Trophoblast cell (in vitro differentiated cells and primary cell): ENCODE measurements around the gene GRP.

ENCODE experiments used
- DNase-seq, 2 donors: peaks; one replicate each; pipeline ENCODE4 v3.0.0-alpha.2; 2016
- H2AFZ ChIP-seq: 2 replicates; pipeline ENCODE4 v1.6.1; 2013; ENCODE audit warnings: low read length, moderate library complexity, mild to moderate bottlenecking; ENCODE audit not compliant: insufficient read depth, poor library complexity
- H2AK5ac ChIP-seq: 2 replicates; pipeline ENCODE4 v1.6.1; 2013; ENCODE audit warnings: mild to moderate bottlenecking, low read length
- H2BK120ac ChIP-seq: 2 replicates; pipeline ENCODE4 v1.6.1; 2013; ENCODE audit warnings: low read length, mild to moderate bottlenecking, moderate library complexity; ENCODE audit not compliant: insufficient read depth, poor library complexity
- H2BK12ac ChIP-seq: 2 replicates; pipeline ENCODE4 v1.6.1; 2013; ENCODE audit warnings: mild to moderate bottlenecking, low read length, moderate library complexity
- H2BK5ac ChIP-seq: 2 replicates; pipeline ENCODE4 v1.6.1; 2013; ENCODE audit warnings: low read length, low read depth, moderate library complexity, mild to moderate bottlenecking; ENCODE audit not compliant: poor library complexity
- H3K14ac ChIP-seq: 2 replicates; pipeline ENCODE4 v1.6.1; 2013; ENCODE audit warnings: mild to moderate bottlenecking, low read length
- H3K18ac ChIP-seq: 2 replicates; pipeline ENCODE4 v1.6.1; 2013; ENCODE audit warnings: mild to moderate bottlenecking, low read length
- H3K23ac ChIP-seq: 2 replicates; pipeline ENCODE4 v1.6.1; 2013; ENCODE audit warnings: low read length
- H3K27ac ChIP-seq: 2 replicates; pipeline ENCODE4 v1.5.1; 2013; ENCODE audit warnings: low read depth, mild to moderate bottlenecking, inconsistent platforms, low read length, moderate library complexity
- H3K27me3 ChIP-seq: 2 replicates; pipeline ENCODE4 v1.6.1; 2013; ENCODE audit warnings: inconsistent platforms, mild to moderate bottlenecking, low read length, moderate library complexity; ENCODE audit not compliant: insufficient read depth
- H3K36me3 ChIP-seq, 2 experiments: 1 replicate in 1 of 2; 2 replicates in 1 of 2; pipeline ENCODE4 v1.6.1; 2013; ENCODE audit warnings: low read length in 2 of 2, mild to moderate bottlenecking in 2 of 2, moderate library complexity in 1 of 2; ENCODE audit not compliant: insufficient read depth in 2 of 2, control insufficient read depth in 1 of 2
- H3K4ac ChIP-seq: 2 replicates; pipeline ENCODE4 v1.6.1; 2013; ENCODE audit warnings: low read depth, mild to moderate bottlenecking, low read length, moderate library complexity
- H3K4me1 ChIP-seq, 2 experiments: 1 replicate in 1 of 2; 2 replicates in 1 of 2; pipeline ENCODE4 v1.6.1; 2013; ENCODE audit warnings: low read length in 2 of 2, mild to moderate bottlenecking in 2 of 2, moderate library complexity in 1 of 2; ENCODE audit not compliant: insufficient read depth in 2 of 2, control insufficient read depth in 1 of 2
- H3K4me2 ChIP-seq: 2 replicates; pipeline ENCODE4 v1.6.1; 2013; ENCODE audit warnings: inconsistent platforms, mild to moderate bottlenecking, low read length, moderate library complexity
- H3K4me3 ChIP-seq: 2 replicates; pipeline ENCODE4 v1.5.1; 2013; ENCODE audit warnings: mild to moderate bottlenecking, low read depth, low read length, inconsistent platforms
- H3K79me1 ChIP-seq: one replicate; pipeline ENCODE4 v1.6.1; 2013; ENCODE audit warnings: low read length
- H3K79me2 ChIP-seq: 2 replicates; pipeline ENCODE4 v1.6.1; 2013; ENCODE audit warnings: low read length, mild to moderate bottlenecking; ENCODE audit not compliant: control insufficient read depth, insufficient read depth, poor library complexity
- H3K9ac ChIP-seq: 2 replicates; pipeline ENCODE4 v1.6.1; 2013; ENCODE audit warnings: mild to moderate bottlenecking, low read length
- H3K9me3 ChIP-seq: 2 replicates; pipeline ENCODE4 v1.6.1; 2013; ENCODE audit warnings: low read depth, mild to moderate bottlenecking, control low read depth, inconsistent platforms, low read length; ENCODE audit not compliant: insufficient read depth
- H4K12ac ChIP-seq: 2 replicates; pipeline ENCODE4 v1.6.1; 2013; ENCODE audit warnings: low read depth, mild to moderate bottlenecking, low read length, moderate library complexity
- H4K8ac ChIP-seq: 2 replicates; pipeline ENCODE4 v1.6.1; 2013; ENCODE audit warnings: low read depth, mild to moderate bottlenecking, low read length, moderate library complexity
- H4K91ac ChIP-seq: one replicate; pipeline ENCODE4 v1.6.1; 2013; ENCODE audit warnings: low read depth, mild to moderate bottlenecking, low read length, moderate library complexity
- WGBS: extraction: QIAGEN DNeasy Blood & Tissue Kit; methylation state at CpG from one replicate; pipeline ENCODE4 v1.1.7; 2013; ENCODE audit warnings: missing lambda C conversion rate; ENCODE audit not compliant: insufficient read length, insufficient coverage; ENCODE audit errors: extremely low coverage; 5-methylcytosine and 5-hydroxymethylcytosine counted together

GRP gene

DNA sequence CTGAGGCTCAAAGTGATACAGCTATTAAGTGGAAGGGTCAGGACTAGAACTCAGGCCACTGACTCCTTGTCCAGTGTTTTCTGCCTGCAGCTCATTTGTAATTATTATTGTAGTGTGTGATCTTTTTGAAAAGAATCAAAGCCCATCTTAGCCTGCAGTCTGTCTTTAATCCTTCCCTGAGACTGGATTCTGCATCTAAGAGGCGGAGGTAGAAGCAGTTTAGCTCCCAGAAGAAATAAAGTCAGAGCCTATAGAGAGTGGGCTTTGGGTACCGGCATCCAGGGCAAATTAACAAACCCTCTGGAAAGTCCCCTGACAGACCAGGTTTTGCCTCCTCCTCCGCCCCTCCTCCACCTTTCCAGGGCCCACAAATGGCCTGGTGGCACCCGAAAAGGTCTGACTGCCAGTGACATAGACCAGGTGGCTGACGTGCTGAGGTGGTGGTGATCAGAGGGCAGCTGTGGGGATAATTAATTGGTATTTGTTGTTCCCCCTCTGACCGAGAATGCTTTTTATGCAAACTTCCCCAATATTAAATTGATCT lies 55.5 kb downstream of the GRP start:
- Histone ChIP-seq H2AFZ (no peak overlapping the region), H2BK5ac (no peak overlapping the region), H3K79me2 (no peaks in the 10 kb centered on the region), H2AK5ac (no peak overlapping the region), H2BK12ac (no peak overlapping the region), H3K27me3 (peaks cover 69% of the 10 kb centered on the region), H4K12ac (no peak overlapping the region), H3K36me3 (no peaks in the 10 kb centered on the region), H4K8ac (no peak overlapping the region), H3K4me2 (no peak overlapping the region), H3K14ac (no peak overlapping the region), H4K91ac (no peak overlapping the region), H3K79me1 (no peaks in the 10 kb centered on the region), H3K23ac (no peak overlapping the region), H3K9ac (no peak overlapping the region), H3K18ac (no peak overlapping the region), H3K4me3 (no peak overlapping the region), H3K27ac (no peak overlapping the region), H3K4me1 (peaks cover 5 to 10% of the 10 kb centered on the region in 2 experiments), H2BK120ac (no peak overlapping the region), H3K4ac (no peak overlapping the region), H3K9me3 (peaks cover 6% of the 10 kb centered on the region)
- no peak for DNase-seq
- no CpG with 5 or more reads among the region's 6 CpGs for WGBS

GRCh38 chr18:59276047-59276446 lies 56.1 kb downstream of the GRP start:
- no peak for DNase-seq
- no peak overlapping the region for H3K4ac ChIP-seq
- no peak overlapping the region for H4K91ac ChIP-seq
- no peak overlapping the region for H3K23ac ChIP-seq
- H4K8ac ChIP-seq: no peak overlapping the region
- H3K14ac ChIP-seq: no peak overlapping the region
- no peak overlapping the region for H2BK120ac ChIP-seq
- H2AK5ac ChIP-seq: no peak overlapping the region
- peaks cover 5 to 10% of the 10 kb centered on the region in 2 experiments for H3K4me1 ChIP-seq
- H2BK12ac ChIP-seq: no peak overlapping the region
- peaks cover 6% of the 10 kb centered on the region for H3K9me3 ChIP-seq
- no peaks in the 10 kb centered on the region for H3K79me1 ChIP-seq
- H3K27me3 ChIP-seq: peaks cover 63% of the 10 kb centered on the region
- H3K18ac ChIP-seq: no peak overlapping the region
- H4K12ac ChIP-seq: no peak overlapping the region
- H3K9ac ChIP-seq: no peak overlapping the region
- no peaks in the 10 kb centered on the region for H3K36me3 ChIP-seq
- no peak overlapping the region for H3K27ac ChIP-seq
- H3K4me3 ChIP-seq: no peak overlapping the region
- no CpG with 5 or more reads among the region's 5 CpGs for WGBS
- no peak overlapping the region for H2BK5ac ChIP-seq
- H2AFZ ChIP-seq: no peak overlapping the region
- no peaks in the 10 kb centered on the region for H3K79me2 ChIP-seq
- H3K4me2 ChIP-seq: no peak overlapping the region

- no peak overlapping the region for H3K4ac ChIP-seq
- no peak overlapping the region for H3K18ac ChIP-seq
- H3K4me1 ChIP-seq: no peaks in the 10 kb centered on the region
- H2AK5ac ChIP-seq: no peak overlapping the region
- no peak overlapping the region for H3K9ac ChIP-seq
- no peak overlapping the region for H2AFZ ChIP-seq
- H3K79me2 ChIP-seq: no peaks in the 10 kb centered on the region
- no peak overlapping the region for H4K91ac ChIP-seq
- no peak overlapping the region for H2BK12ac ChIP-seq
- H2BK120ac ChIP-seq: no peak overlapping the region
- DNase-seq: no peak
- no peak overlapping the region for H3K4me2 ChIP-seq
- WGBS: no CpG with 5 or more reads among the region's 5 CpGs
- H3K9me3 ChIP-seq: no peaks in the 10 kb centered on the region
- H4K8ac ChIP-seq: no peak overlapping the region
- no peak overlapping the region for H4K12ac ChIP-seq
- no peak overlapping the region for H3K4me3 ChIP-seq
- peaks cover 42% of the 10 kb centered on the region for H3K27me3 ChIP-seq
- no peak overlapping the region for H3K23ac ChIP-seq
- no peak overlapping the region for H3K27ac ChIP-seq
- H2BK5ac ChIP-seq: no peak overlapping the region
- no peaks in the 10 kb centered on the region for H3K36me3 ChIP-seq
- no peak overlapping the region for H3K14ac ChIP-seq
- H3K79me1 ChIP-seq: no peaks in the 10 kb centered on the region
Measured at GRCh38 chr18:59278793-59279192, 58.8 kb downstream of the GRP start.

DNA sequence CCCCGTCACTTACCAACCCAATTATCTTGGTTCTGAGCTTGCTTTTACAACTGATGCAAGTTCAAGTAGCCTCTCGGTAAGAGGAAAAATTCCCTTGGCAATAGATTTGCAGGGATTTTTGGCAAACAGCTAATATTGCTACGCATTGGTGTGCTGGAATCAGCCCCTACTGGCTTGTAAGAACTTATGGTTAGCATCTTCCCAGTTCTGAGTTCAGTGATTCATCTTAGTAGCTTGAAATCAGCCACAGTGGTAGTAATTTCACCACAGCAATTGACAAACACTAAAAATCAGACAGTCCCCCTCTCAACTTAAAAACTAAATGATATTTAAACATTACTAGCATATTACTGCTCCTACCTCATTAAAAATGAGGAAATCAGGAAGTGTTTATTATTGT lies 59.2 kb downstream of the GRP start:
- H2BK120ac ChIP-seq: no peak overlapping the region
- H2BK12ac ChIP-seq: no peak overlapping the region
- H3K27me3 ChIP-seq: peaks cover 38% of the 10 kb centered on the region
- no peak overlapping the region for H2AK5ac ChIP-seq
- H2BK5ac ChIP-seq: no peak overlapping the region
- no peak overlapping the region for H2AFZ ChIP-seq
- no peaks in the 10 kb centered on the region for H3K79me1 ChIP-seq
- H3K4ac ChIP-seq: no peak overlapping the region
- no CpG with 5 or more reads among the region's 3 CpGs for WGBS
- H3K27ac ChIP-seq: no peak overlapping the region
- no peaks in the 10 kb centered on the region for H3K36me3 ChIP-seq
- H3K9me3 ChIP-seq: no peaks in the 10 kb centered on the region
- no peak overlapping the region for H4K8ac ChIP-seq
- H4K12ac ChIP-seq: no peak overlapping the region
- H3K9ac ChIP-seq: no peak overlapping the region
- no peak overlapping the region for H3K14ac ChIP-seq
- no peak overlapping the region for H4K91ac ChIP-seq
- no peak for DNase-seq
- H3K79me2 ChIP-seq: no peaks in the 10 kb centered on the region
- H3K4me1 ChIP-seq: no peaks in the 10 kb centered on the region
- no peak overlapping the region for H3K4me2 ChIP-seq
- no peak overlapping the region for H3K4me3 ChIP-seq
- no peak overlapping the region for H3K18ac ChIP-seq
- no peak overlapping the region for H3K23ac ChIP-seq
